HG03439 (cell line): Measurements from ENCODE around the gene TTF1.

Experiments
- ATAC-seq: cut with Tn5 transposase; IDR thresholded peaks from one replicate; pipeline ENCODE4 v1.9.1; 2021; ENCODE audit warnings: mild to moderate bottlenecking, moderate library complexity; ENCODE audit not compliant: unreplicated experiment

The TTF1 gene

GRCh38 chr9:132369421-132369820, 37.2 kb downstream of the TTF1 start:
- ATAC-seq = no peak

- no peak for ATAC-seq
Observed at GRCh38 chr9:132367613-132368313, 38.9 kb downstream of the TTF1 start.

GRCh38 chr9:132366481-132366880, 40.2 kb downstream of the TTF1 start:
- no peak for ATAC-seq

GRCh38 chr9:132365986-132366385, 40.7 kb downstream of the TTF1 start:
- ATAC-seq = no peak

- no peak for ATAC-seq
Observed at GRCh38 chr9:132364068-132364467, 42.6 kb downstream of the TTF1 start.

GRCh38 chr9:132357764-132358163, 48.9 kb downstream of the TTF1 start:
- no peak for ATAC-seq

GRCh38 chr9:132356324-132356924, 50.2 kb downstream of the TTF1 start:
- no peak for ATAC-seq

GRCh38 chr9:132354637-132355355, 51.8 kb downstream of the TTF1 start, which contains the start of gene SETX:
Gene SETX, minus strand, starts transcription at chr9:132354986. Its CDS starts 5,558 bp downstream, at chr9:132349428.
- peak; percentile 82 for ATAC-seq

- ATAC-seq = no peak
Observed at GRCh38 chr9:132351404-132352045, 55.1 kb downstream of the TTF1 start.

GRCh38 chr9:132350861-132351315, 55.8 kb downstream of the TTF1 start:
- ATAC-seq = peak; percentile 28

GRCh38 chr9:132348676-132349075, 58.0 kb downstream of the TTF1 start:
- ATAC-seq = no peak

GRCh38 chr9:132346177-132346576, 60.5 kb downstream of the TTF1 start:
- no peak for ATAC-seq

- no peak for ATAC-seq
Observed at GRCh38 chr9:132341177-132341840, 65.3 kb downstream of the TTF1 start.

- ATAC-seq = no peak
Observed at GRCh38 chr9:132334364-132334763, 72.3 kb downstream of the TTF1 start.

- ATAC-seq = no peak
Observed at GRCh38 chr9:132333556-132333955, 73.1 kb downstream of the TTF1 start.

GRCh38 chr9:132328580-132328979, 78.1 kb downstream of the TTF1 start:
- no peak for ATAC-seq

GRCh38 chr9:132327537-132327936, 79.1 kb downstream of the TTF1 start:
- no peak for ATAC-seq
